HEK293 (cell line): ENCODE measurements around the gene CCNL1.
A peak's percentile ranks its signal among the peaks of the same experiment; 100 is the strongest.

Experiments used
- CTCF ChIA-PET: fragments of 350-600 bp; formaldehyde crosslinking; extraction: SDS; loops from one replicate; lab custom pipeline; 2021; ENCODE audit warnings: antibody characterized with exemption; lab: Yijun Ruan, JAX
- POLR2A ChIA-PET: fragments of 300-600 bp; formaldehyde crosslinking; extraction: SDS; loops from one replicate; lab custom pipeline; 2020; ENCODE audit warnings: antibody characterized with exemption, inconsistent platforms; lab: Yijun Ruan, JAX
- H3K27ac ChIP-seq: fragments of 200-500 bp; sonication (Bioruptor generic); 2 replicates; pipeline ENCODE4 v1.5.1; 2014; ENCODE audit warnings: low read depth, low read length, control low read depth, inconsistent platforms; ENCODE audit errors: extremely low read depth
- H3K36me3 ChIP-seq, 2 experiments: fragments of 200-500 bp in 1 of 2; sonication (Bioruptor generic) in 1 of 2; 1 replicate in 1 of 2; 2 replicates in 1 of 2; pipeline ENCODE4 v1.5.1; 2014 to 2017; ENCODE audit warnings: inconsistent platforms in 2 of 2, low read length in 2 of 2; ENCODE audit not compliant: control insufficient read depth in 2 of 2, insufficient read depth in 1 of 2
- H3K4me1 ChIP-seq: fragments of 200-500 bp; sonication (Bioruptor generic); 2 replicates; pipeline ENCODE4 v1.5.1; 2014; ENCODE audit warnings: mild to moderate bottlenecking, low read length, inconsistent platforms; ENCODE audit not compliant: control insufficient read depth, insufficient read depth
- H3K4me3 ChIP-seq: 2 replicates; pipeline ENCODE4 v1.5.1; 2011; ENCODE audit warnings: low read depth, mild to moderate bottlenecking, control low read depth, low read length, moderate library complexity
- H3K9me3 ChIP-seq: fragments of 200-500 bp; sonication (Bioruptor generic); 2 replicates; pipeline ENCODE4 v1.5.1; 2014; ENCODE audit warnings: low read depth, low read length, inconsistent platforms; ENCODE audit not compliant: control insufficient read depth, insufficient read depth
- CTCF ChIP-seq: fragments of 450-650 bp; formaldehyde crosslinking; IDR thresholded peaks from 2 replicates; pipeline ENCODE4 v1.5.1; 2016; ENCODE audit warnings: missing biosample characterization, missing genetic modification characterization
- FEZF1 ChIP-seq: fragments of 450-650 bp; formaldehyde crosslinking; IDR thresholded peaks from 2 replicates; pipeline ENCODE4 v1.5.1; 2016; ENCODE audit warnings: missing biosample characterization, missing genetic modification characterization
- KLF16 ChIP-seq: fragments of 450-650 bp; formaldehyde crosslinking; IDR thresholded peaks from 2 replicates; pipeline ENCODE4 v1.5.1; 2017; ENCODE audit warnings: missing biosample characterization, missing genetic modification characterization
- MEIS1 ChIP-seq: sonication (generic); formaldehyde crosslinking; IDR thresholded peaks from 2 replicates; pipeline ENCODE4 v1.8.1; 2022; ENCODE audit warnings: missing genetic modification reagents, mild to moderate bottlenecking, borderline replicate concordance
- MYNN ChIP-seq: fragments of 450-650 bp; formaldehyde crosslinking; IDR thresholded peaks from 2 replicates; pipeline ENCODE4 v1.5.1; 2016; ENCODE audit warnings: missing biosample characterization, missing genetic modification characterization, borderline replicate concordance
- OVOL3 ChIP-seq: fragments of 450-650 bp; formaldehyde crosslinking; IDR thresholded peaks from 2 replicates; pipeline ENCODE4 v1.5.1; 2016; ENCODE audit warnings: missing biosample characterization, missing genetic modification characterization
- PRDM6 ChIP-seq: fragments of 450-650 bp; formaldehyde crosslinking; IDR thresholded peaks from 2 replicates; pipeline ENCODE4 v1.5.1; 2017; ENCODE audit warnings: missing biosample characterization, missing genetic modification characterization
- YY1 ChIP-seq: fragments of 450-650 bp; formaldehyde crosslinking; IDR thresholded peaks from 2 replicates; pipeline ENCODE4 v1.5.1; 2018; ENCODE audit warnings: missing biosample characterization, missing genetic modification characterization
- ZNF157 ChIP-seq: fragments of 450-650 bp; formaldehyde crosslinking; IDR thresholded peaks from 2 replicates; pipeline ENCODE4 v1.5.1; 2016; ENCODE audit warnings: missing biosample characterization, missing genetic modification characterization
- ZNF221 ChIP-seq: fragments of 450-650 bp; formaldehyde crosslinking; IDR thresholded peaks from 2 replicates; pipeline ENCODE4 v1.5.1; 2017; ENCODE audit warnings: missing biosample characterization, missing genetic modification characterization, borderline replicate concordance
- ZNF239 ChIP-seq: fragments of 450-650 bp; formaldehyde crosslinking; IDR thresholded peaks from 2 replicates; pipeline ENCODE4 v1.5.1; 2016; ENCODE audit warnings: missing biosample characterization, missing genetic modification characterization
- ZNF394 ChIP-seq: fragments of 450-650 bp; formaldehyde crosslinking; IDR thresholded peaks from 2 replicates; pipeline ENCODE4 v1.5.1; 2016; ENCODE audit warnings: missing biosample characterization, missing genetic modification characterization, mild to moderate bottlenecking, moderate library complexity, borderline replicate concordance
- ZNF513 ChIP-seq: fragments of 450-650 bp; IDR thresholded peaks from 2 replicates; pipeline ENCODE4 v1.5.1; 2018; ENCODE audit warnings: missing biosample characterization, missing genetic modification characterization
- ZNF571 ChIP-seq: fragments of 450-650 bp; formaldehyde crosslinking; IDR thresholded peaks from 2 replicates; pipeline ENCODE4 v1.5.0; 2017; ENCODE audit warnings: missing biosample characterization, missing genetic modification characterization
- ZNF664 ChIP-seq: fragments of 450-650 bp; formaldehyde crosslinking; IDR thresholded peaks from 2 replicates; pipeline ENCODE4 v1.5.1; 2016; ENCODE audit warnings: missing biosample characterization, missing genetic modification characterization
- ZNF747 ChIP-seq: fragments of 450-650 bp; formaldehyde crosslinking; IDR thresholded peaks from 2 replicates; pipeline ENCODE4 v1.5.1; 2016; ENCODE audit warnings: missing biosample characterization, missing genetic modification characterization
- ZNF837 ChIP-seq: fragments of 450-650 bp; formaldehyde crosslinking; IDR thresholded peaks from 2 replicates; pipeline ENCODE4 v1.5.1; 2016; ENCODE audit warnings: missing biosample characterization, missing genetic modification characterization
- TF ChIP-seq, protein P1 (sequence below): fragments of 450-650 bp; formaldehyde crosslinking; IDR thresholded peaks from 2 replicates; pipeline ENCODE4 v1.5.1; 2016; ENCODE audit warnings: missing biosample characterization, missing genetic modification characterization
- TF ChIP-seq, protein P2 (sequence below): fragments of 450-650 bp; formaldehyde crosslinking; IDR thresholded peaks from 2 replicates; pipeline ENCODE4 v1.5.1; 2017; ENCODE audit warnings: missing biosample characterization, missing genetic modification characterization
- TF ChIP-seq, protein P3 (sequence below): fragments of 450-650 bp; formaldehyde crosslinking; IDR thresholded peaks from 2 replicates; pipeline ENCODE4 v1.5.1; 2016; ENCODE audit warnings: missing biosample characterization, missing genetic modification characterization
- TF ChIP-seq, protein P4 (sequence below): fragments of 450-650 bp; formaldehyde crosslinking; optimal IDR thresholded peaks from 2 replicates; pipeline ENCODE3; 2016; ENCODE audit warnings: missing biosample characterization, mild to moderate bottlenecking, missing genetic modification characterization

CCNL1 gene

DNA sequence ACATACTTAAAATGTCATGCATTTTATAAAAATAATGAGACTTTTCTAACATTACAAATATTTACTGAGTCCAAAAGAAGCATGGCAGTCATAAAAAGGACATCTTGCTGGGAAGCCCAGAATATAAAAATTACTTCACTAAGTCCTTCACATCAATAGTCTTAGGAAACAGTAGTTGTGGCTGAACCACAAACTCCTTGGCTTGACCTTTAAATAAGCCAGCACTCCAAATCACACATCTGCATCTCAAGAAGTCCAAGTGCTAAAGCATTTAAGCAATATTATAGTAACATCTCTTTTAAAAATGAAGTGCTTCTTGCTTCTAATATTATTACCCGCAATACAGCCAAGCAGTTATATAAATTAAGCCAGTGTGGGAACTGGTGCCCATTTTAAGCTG lies 8.8 kb downstream of the CCNL1 start:
- no peak overlapping the region for H3K27ac ChIP-seq
- TF ChIP-seq ZNF221 (tag by site-specific recombination) (no peak), YY1 (no peak), ZNF571 (no peak), ZNF664 (tag by site-specific recombination) (0 out of 2 replicates have a peak, but pooled peaks have one; percentile 30)
- H3K9me3 ChIP-seq = no peaks in the 10 kb centered on the region
- H3K4me3 ChIP-seq = no peak overlapping the region
- peaks cover 64 to 98% of the 10 kb centered on the region in 2 experiments for H3K36me3 ChIP-seq
- POLR2A ChIA-PET = no interaction called here
- 0 out of 2 replicates have a peak, but pooled peaks cover 4% of the 10 kb centered on the region for H3K4me1 ChIP-seq
- CTCF ChIA-PET = interaction anchor here (3.5 kb wide), 1 partner anchor 14 kb away, joined by 13 read pairs; no protein-coding TSS in a partner anchor

DNA sequence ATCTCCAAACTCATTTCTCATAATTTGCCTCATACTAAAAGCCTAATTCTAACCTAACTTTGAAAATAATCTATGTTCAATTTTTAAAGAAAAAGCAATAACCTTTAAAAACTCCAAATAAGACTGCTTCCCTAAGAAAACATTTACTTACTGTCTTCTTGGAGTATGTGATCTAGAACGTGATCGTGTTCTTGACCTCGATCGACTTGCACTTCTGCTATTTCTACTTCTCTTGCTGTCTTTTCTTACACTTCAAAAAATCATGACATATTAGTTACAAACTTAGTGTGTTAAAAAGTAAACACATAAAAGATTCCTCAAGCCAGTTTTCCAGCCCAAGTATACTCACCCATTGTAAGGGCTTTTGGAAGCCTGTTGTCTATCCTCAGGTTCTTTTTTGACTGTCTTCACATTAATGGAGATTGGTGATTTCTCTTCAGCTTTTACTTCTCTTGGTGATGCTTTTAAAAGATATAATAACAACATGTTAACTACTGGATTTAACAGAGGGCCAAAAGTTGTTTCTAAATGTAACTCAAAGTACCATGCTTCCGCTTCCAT lies 10.7 kb downstream of the CCNL1 start:
- Histone ChIP-seq H3K4me1 (no peaks in the 10 kb centered on the region), H3K9me3 (no peaks in the 10 kb centered on the region), H3K4me3 (no peak overlapping the region), H3K27ac (no peak overlapping the region), H3K36me3 (peaks cover 60 to 98% of the 10 kb centered on the region in 2 experiments)
- ChIA-PET POLR2A (interaction anchor here (1.4 kb wide), 1 partner anchor 10 kb away, joined by 3 read pairs; the partner anchor contains the start of gene CCNL1), CTCF (interaction anchor here (1.2 kb wide), 2 partner anchors 11 to 12 kb away, joined by 4 to 6 read pairs; no protein-coding TSS in a partner anchor)
- TF ChIP-seq MYNN (tag by site-specific recombination) (no peak), CTCF (tag by site-specific recombination) (no peak), PRDM6 (tag by site-specific recombination) (no peak), OVOL3 (tag by site-specific recombination) (no peak), KLF16 (tag by site-specific recombination) (no peak), ZNF747 (tag by site-specific recombination) (no peak), ZNF394 (tag by site-specific recombination) (no peak), MEIS1 (no peak), ZNF513 (tag by site-specific recombination) (no peak), ZNF837 (tag by site-specific recombination) (no peak), ZNF239 (tag by site-specific recombination) (no peak), FEZF1 (no peak), ZNF157 (tag by site-specific recombination) (no peak)
- TF ChIP-seq, protein P1, sequence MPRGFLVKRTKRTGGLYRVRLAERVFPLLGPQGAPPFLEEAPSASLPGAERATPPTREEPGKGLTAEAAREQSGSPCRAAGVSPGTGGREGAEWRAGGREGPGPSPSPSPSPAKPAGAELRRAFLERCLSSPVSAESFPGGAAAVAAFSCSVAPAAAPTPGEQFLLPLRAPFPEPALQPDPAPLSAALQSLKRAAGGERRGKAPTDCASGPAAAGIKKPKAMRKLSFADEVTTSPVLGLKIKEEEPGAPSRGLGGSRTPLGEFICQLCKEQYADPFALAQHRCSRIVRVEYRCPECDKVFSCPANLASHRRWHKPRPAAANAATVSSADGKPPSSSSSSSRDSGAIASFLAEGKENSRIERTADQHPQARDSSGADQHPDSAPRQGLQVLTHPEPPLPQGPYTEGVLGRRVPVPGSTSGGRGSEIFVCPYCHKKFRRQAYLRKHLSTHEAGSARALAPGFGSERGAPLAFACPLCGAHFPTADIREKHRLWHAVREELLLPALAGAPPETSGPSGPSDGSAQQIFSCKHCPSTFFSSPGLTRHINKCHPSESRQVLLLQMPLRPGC = no peak
- TF ChIP-seq, protein P2, sequence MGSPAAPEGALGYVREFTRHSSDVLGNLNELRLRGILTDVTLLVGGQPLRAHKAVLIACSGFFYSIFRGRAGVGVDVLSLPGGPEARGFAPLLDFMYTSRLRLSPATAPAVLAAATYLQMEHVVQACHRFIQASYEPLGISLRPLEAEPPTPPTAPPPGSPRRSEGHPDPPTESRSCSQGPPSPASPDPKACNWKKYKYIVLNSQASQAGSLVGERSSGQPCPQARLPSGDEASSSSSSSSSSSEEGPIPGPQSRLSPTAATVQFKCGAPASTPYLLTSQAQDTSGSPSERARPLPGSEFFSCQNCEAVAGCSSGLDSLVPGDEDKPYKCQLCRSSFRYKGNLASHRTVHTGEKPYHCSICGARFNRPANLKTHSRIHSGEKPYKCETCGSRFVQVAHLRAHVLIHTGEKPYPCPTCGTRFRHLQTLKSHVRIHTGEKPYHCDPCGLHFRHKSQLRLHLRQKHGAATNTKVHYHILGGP (tag by site-specific recombination) = no peak
- TF ChIP-seq, protein P3, sequence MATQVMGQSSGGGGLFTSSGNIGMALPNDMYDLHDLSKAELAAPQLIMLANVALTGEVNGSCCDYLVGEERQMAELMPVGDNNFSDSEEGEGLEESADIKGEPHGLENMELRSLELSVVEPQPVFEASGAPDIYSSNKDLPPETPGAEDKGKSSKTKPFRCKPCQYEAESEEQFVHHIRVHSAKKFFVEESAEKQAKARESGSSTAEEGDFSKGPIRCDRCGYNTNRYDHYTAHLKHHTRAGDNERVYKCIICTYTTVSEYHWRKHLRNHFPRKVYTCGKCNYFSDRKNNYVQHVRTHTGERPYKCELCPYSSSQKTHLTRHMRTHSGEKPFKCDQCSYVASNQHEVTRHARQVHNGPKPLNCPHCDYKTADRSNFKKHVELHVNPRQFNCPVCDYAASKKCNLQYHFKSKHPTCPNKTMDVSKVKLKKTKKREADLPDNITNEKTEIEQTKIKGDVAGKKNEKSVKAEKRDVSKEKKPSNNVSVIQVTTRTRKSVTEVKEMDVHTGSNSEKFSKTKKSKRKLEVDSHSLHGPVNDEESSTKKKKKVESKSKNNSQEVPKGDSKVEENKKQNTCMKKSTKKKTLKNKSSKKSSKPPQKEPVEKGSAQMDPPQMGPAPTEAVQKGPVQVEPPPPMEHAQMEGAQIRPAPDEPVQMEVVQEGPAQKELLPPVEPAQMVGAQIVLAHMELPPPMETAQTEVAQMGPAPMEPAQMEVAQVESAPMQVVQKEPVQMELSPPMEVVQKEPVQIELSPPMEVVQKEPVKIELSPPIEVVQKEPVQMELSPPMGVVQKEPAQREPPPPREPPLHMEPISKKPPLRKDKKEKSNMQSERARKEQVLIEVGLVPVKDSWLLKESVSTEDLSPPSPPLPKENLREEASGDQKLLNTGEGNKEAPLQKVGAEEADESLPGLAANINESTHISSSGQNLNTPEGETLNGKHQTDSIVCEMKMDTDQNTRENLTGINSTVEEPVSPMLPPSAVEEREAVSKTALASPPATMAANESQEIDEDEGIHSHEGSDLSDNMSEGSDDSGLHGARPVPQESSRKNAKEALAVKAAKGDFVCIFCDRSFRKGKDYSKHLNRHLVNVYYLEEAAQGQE (tag by site-specific recombination) = no peak
- TF ChIP-seq, protein P4, sequence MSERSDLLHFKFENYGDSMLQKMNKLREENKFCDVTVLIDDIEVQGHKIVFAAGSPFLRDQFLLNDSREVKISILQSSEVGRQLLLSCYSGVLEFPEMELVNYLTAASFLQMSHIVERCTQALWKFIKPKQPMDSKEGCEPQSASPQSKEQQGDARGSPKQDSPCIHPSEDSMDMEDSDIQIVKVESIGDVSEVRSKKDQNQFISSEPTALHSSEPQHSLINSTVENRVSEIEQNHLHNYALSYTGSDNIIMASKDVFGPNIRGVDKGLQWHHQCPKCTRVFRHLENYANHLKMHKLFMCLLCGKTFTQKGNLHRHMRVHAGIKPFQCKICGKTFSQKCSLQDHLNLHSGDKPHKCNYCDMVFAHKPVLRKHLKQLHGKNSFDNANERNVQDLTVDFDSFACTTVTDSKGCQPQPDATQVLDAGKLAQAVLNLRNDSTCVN = no peak
